GM23248 (cell line): ENCODE results near the gene C4orf36. TPM values are rescaled to one million over a fixed set of nuclear protein-coding genes. Genes with fewer than 3 reads are reported as not detected.
A peak's percentile ranks its signal among the peaks of the same experiment; 100 is the strongest.

Source experiments
- DNase-seq: peaks from one replicate; pipeline ENCODE4 v3.0.0-alpha.2; 2015
- H2AFZ ChIP-seq: fragments of 200-600 bp; sonication (generic); 2 replicates; pipeline ENCODE4 v1.6.1; 2016; ENCODE audit warnings: antibody characterized with exemption
- H3F3A ChIP-seq: fragments of 200-600 bp; sonication (generic); 2 replicates; pipeline ENCODE4 v1.6.1; 2016; ENCODE audit warnings: mild to moderate bottlenecking, antibody characterized with exemption, mixed run types; ENCODE audit not compliant: insufficient read depth
- H3K27ac ChIP-seq: fragments of 200-600 bp; sonication (generic); 2 replicates; pipeline ENCODE4 v1.5.1; 2016; ENCODE audit warnings: mild to moderate bottlenecking
- H3K27me3 ChIP-seq: fragments of 200-600 bp; sonication (generic); replicated peaks from 2 replicates; pipeline ENCODE4 v1.6.1; 2016; ENCODE audit warnings: mild to moderate bottlenecking; ENCODE audit not compliant: insufficient read depth
- H3K36me3 ChIP-seq: fragments of 200-600 bp; sonication (generic); 2 replicates; pipeline ENCODE4 v1.6.1; 2016; ENCODE audit warnings: low read depth, mild to moderate bottlenecking
- H3K4me1 ChIP-seq: fragments of 200-600 bp; sonication (generic); 2 replicates; pipeline ENCODE4 v1.6.1; 2016; ENCODE audit warnings: mild to moderate bottlenecking; ENCODE audit not compliant: insufficient read depth
- H3K4me2 ChIP-seq: fragments of 200-600 bp; sonication (generic); one replicate; pipeline ENCODE4 v1.6.1; 2016; ENCODE audit warnings: mild to moderate bottlenecking; ENCODE audit not compliant: unreplicated experiment
- H3K4me3 ChIP-seq: fragments of 200-600 bp; sonication (generic); 2 replicates; pipeline ENCODE4 v1.5.1; 2016; ENCODE audit warnings: mild to moderate bottlenecking
- H3K79me2 ChIP-seq: fragments of 200-600 bp; sonication (generic); 2 replicates; pipeline ENCODE4 v1.6.1; 2016; ENCODE audit warnings: mild to moderate bottlenecking; ENCODE audit not compliant: insufficient read depth
- H3K9ac ChIP-seq: fragments of 200-600 bp; sonication (generic); 2 replicates; pipeline ENCODE4 v1.6.1; 2016; ENCODE audit warnings: mild to moderate bottlenecking
- H3K9me2 ChIP-seq: fragments of 200-600 bp; sonication (generic); 2 replicates; pipeline ENCODE4 v1.6.1; 2016; ENCODE audit warnings: mixed run types, mild to moderate bottlenecking, moderate library complexity; ENCODE audit not compliant: insufficient read depth
- H3K9me3 ChIP-seq: fragments of 200-600 bp; sonication (generic); one replicate; pipeline ENCODE4 v1.6.1; 2017; ENCODE audit warnings: low read depth
- H4K20me1 ChIP-seq: fragments of 200-600 bp; sonication (generic); 2 replicates; pipeline ENCODE4 v1.6.0; 2016; ENCODE audit not compliant: insufficient read depth
- EZH2 ChIP-seq: fragments of 200-600 bp; sonication (generic); IDR thresholded peaks from 2 replicates; pipeline ENCODE4 v1.6.1; 2018; ENCODE audit warnings: antibody characterized with exemption, mild to moderate bottlenecking; ENCODE audit not compliant: insufficient read depth, poor library complexity, severe bottlenecking
- EZH2phosphoT487 ChIP-seq: fragments of 200-600 bp; sonication (generic); IDR thresholded peaks from 2 replicates; pipeline ENCODE4 v1.6.1; 2018; ENCODE audit warnings: antibody characterized with exemption, moderate library complexity, mild to moderate bottlenecking, low read depth; ENCODE audit not compliant: insufficient read depth
- WGBS, 2 experiments: methylation state at CpG; one replicate each; pipeline ENCODE4 v1.1.6; 2015 to 2017; ENCODE audit warnings: low lambda C conversion rate in 2 of 2, low coverage in 1 of 2; ENCODE audit errors: missing lambda C conversion rate in 2 of 2; 5-methylcytosine and 5-hydroxymethylcytosine counted together
- in situ Hi-C: fragments of 300-500 bp; cut with MboI; formaldehyde crosslinking; loops from 2 replicates; pipeline ENCODE4 v1.15.0; 2020
- polyA plus RNA-seq: library from polyadenylated mRNA; unstranded; fragments of >200 nt; fragmentation: Nextera tagmentation; extraction: Ambion mirVana; gene quantifications from 2 replicates; pipeline ENCODE4 v1.2.1, GENCODE V29; 2016
- total RNA-seq: library from RNA; depleted of rRNA; stranded (reverse); fragments of >200 nt; shearing (Covaris generic); gene quantifications from 2 replicates; pipeline ENCODE4 v1.2.3, GENCODE V29; 2014

Gene C4orf36
- total and polyA plus RNA-seq, 2 experiments from 2014 or later: 0.65 TPM; not detected in 1

DNA sequence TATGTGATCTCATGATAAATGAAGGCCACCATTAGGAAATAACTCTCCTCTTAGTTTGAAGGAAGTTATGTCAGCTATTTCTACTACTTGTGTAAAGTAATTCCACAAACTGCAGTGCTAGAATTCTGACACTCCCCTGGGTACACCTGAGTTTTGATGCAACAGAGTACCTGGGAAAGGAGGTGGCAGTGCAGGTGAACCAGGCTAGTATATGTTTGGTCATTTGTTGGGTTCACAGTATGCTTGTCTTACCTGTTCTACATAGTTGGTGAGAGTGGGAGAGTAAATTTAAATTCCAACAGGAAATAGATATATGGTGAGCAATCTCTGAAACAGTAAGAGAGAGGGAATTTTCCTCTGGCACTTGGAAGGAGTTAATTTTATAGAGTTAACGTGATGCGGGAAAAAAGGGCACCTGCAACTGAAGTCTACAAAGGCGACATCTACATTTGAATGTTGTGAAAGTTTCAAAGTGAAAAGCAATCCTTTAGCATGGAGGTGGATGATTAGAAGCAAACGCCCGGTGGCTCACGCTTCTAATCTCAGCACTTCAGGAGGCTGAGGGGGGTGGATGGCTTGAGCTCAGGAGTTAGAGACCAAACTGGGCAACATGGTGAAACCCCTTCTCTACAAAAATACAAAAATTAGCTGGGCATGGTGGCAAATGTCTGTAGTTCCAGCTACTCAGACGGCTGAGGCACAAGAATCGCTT, 34.7 kb downstream of the C4orf36 start:
- Histone ChIP-seq H3K4me3 (no peak overlapping the region), H4K20me1 (no peaks in the 10 kb centered on the region), H3K27me3 (no peaks in the 10 kb centered on the region), H3K4me2 (no peak overlapping the region), H3K9me3 (no peaks in the 10 kb centered on the region), H3K36me3 (no peaks in the 10 kb centered on the region), H3K9ac (no peak overlapping the region), H3K9me2 (no peaks in the 10 kb centered on the region), H2AFZ (no peak overlapping the region), H3F3A (peaks cover 10% of the 10 kb centered on the region; the same call in 1 of the 2 replicates), H3K79me2 (no peaks in the 10 kb centered on the region), H3K4me1 (peaks cover 28% of the 10 kb centered on the region), H3K27ac (no peak overlapping the region)
- TF ChIP-seq EZH2phosphoT487 (no peak), EZH2 (no peak)
- WGBS, 2 experiments: 98 to 99% methylated on average over 8 of the region's 8 CpGs
- no peak for DNase-seq
- in situ Hi-C loops: no loop called here

- no peak overlapping the region for H3K4me3 ChIP-seq
- no peak for DNase-seq
- in situ Hi-C loops: no loop called here
- H3K9ac ChIP-seq: no peak overlapping the region
- H2AFZ ChIP-seq: peak overlapping the region; percentile 42; the same call in 1 of the 2 replicates
- H3K79me2 ChIP-seq: no peaks in the 10 kb centered on the region
- no peak overlapping the region for H3K27ac ChIP-seq
- no peak overlapping the region for H3K4me2 ChIP-seq
- WGBS, 2 experiments: 0 to 10% methylated on average over 1 of the region's 1 CpG
- H3K36me3 ChIP-seq: no peaks in the 10 kb centered on the region
- H3K9me2 ChIP-seq: no peaks in the 10 kb centered on the region
- H3K9me3 ChIP-seq: no peaks in the 10 kb centered on the region
- H3K27me3 ChIP-seq: no peaks in the 10 kb centered on the region
- no peaks in the 10 kb centered on the region for H4K20me1 ChIP-seq
- peaks cover 28% of the 10 kb centered on the region for H3K4me1 ChIP-seq
- TF ChIP-seq EZH2phosphoT487: no peak
- TF ChIP-seq EZH2: no peak
- H3F3A ChIP-seq: peaks cover 10% of the 10 kb centered on the region; the same call in 1 of the 2 replicates
These were observed 35.3 kb downstream of the C4orf36 start for GRCh38 chr4:86856896-86857295.

GRCh38 chr4:86855572-86855971, 36.6 kb downstream of the C4orf36 start:
- Histone ChIP-seq H3K9me3 (no peaks in the 10 kb centered on the region), H4K20me1 (no peaks in the 10 kb centered on the region), H3F3A (peaks cover 10% of the 10 kb centered on the region; the same call in 1 of the 2 replicates), H3K27ac (0 out of 2 replicates have a peak overlapping the region, but pooled peaks have one; percentile 12), H3K9ac (no peak overlapping the region), H3K27me3 (no peaks in the 10 kb centered on the region), H3K9me2 (no peaks in the 10 kb centered on the region), H3K4me3 (no peak overlapping the region), H2AFZ (no peak overlapping the region), H3K79me2 (no peaks in the 10 kb centered on the region), H3K4me2 (peak overlapping the region; percentile 66), H3K4me1 (peaks cover 28% of the 10 kb centered on the region), H3K36me3 (no peaks in the 10 kb centered on the region)
- TF ChIP-seq EZH2phosphoT487 (no peak), EZH2 (no peak)
- DNase-seq: peak; percentile 83
- in situ Hi-C loops: no loop called here
- 2 to 5% methylated on average over 2 of the region's 2 CpGs for WGBS, 2 experiments

- Histone ChIP-seq H3K9ac (no peak overlapping the region), H4K20me1 (no peaks in the 10 kb centered on the region), H3K27ac (no peak overlapping the region), H3K4me3 (no peak overlapping the region), H3K4me2 (no peak overlapping the region), H3K79me2 (no peaks in the 10 kb centered on the region), H3K9me3 (no peaks in the 10 kb centered on the region), H3K9me2 (no peaks in the 10 kb centered on the region), H3K27me3 (no peaks in the 10 kb centered on the region), H3K36me3 (no peaks in the 10 kb centered on the region), H3F3A (peaks cover 10% of the 10 kb centered on the region; the same call in 1 of the 2 replicates), H3K4me1 (peaks cover 41% of the 10 kb centered on the region), H2AFZ (no peak overlapping the region)
- TF ChIP-seq EZH2 (no peak), EZH2phosphoT487 (no peak)
- in situ Hi-C loops: no loop called here
- WGBS, 2 experiments: 86 to 88% methylated on average over 5 of the region's 5 CpGs
- DNase-seq: no peak
These were observed 39.0 kb downstream of the C4orf36 start for GRCh38 chr4:86853209-86853608.
